Panc1 (cell line): ENCODE data around the gene GNB2. TPM values are rescaled to one million over a fixed set of nuclear protein-coding genes. Genes with fewer than 3 reads are reported as not detected.

Experiments
- ATAC-seq: fragments of 200-7000 bp; cut with Tn5 transposase; 2 replicates; pipeline ENCODE4 v1.9.1; 2020; ENCODE audit warnings: mild to moderate bottlenecking, moderate library complexity
- BruUV-seq: library from RNA; stranded (reverse); fragments of 400-500 nt; replicated peaks from 2 replicates; lab custom pipeline; 2021; lab: Mats Ljungman, UMichigan
- CTCF ChIA-PET: fragments of 300-600 bp; sonication (Branson Sonifier 250); formaldehyde crosslinking; loops from one replicate; lab custom pipeline; 2022; ENCODE audit warnings: antibody characterized with exemption; lab: Charles Lee
- POLR2A ChIA-PET: fragments of 300-600 bp; sonication (Branson Sonifier 250); formaldehyde crosslinking; loops from one replicate; lab custom pipeline; 2022; ENCODE audit warnings: antibody characterized with exemption; lab: Charles Lee
- DNase-seq: peaks from one replicate; pipeline ENCODE4 v3.0.0-alpha.2; 2010; ENCODE audit warnings: low read depth, low spot score
- H3K27ac ChIP-seq: 2 replicates; pipeline ENCODE4 v1.5.1; 2011; ENCODE audit warnings: mild to moderate bottlenecking, low read length, inconsistent platforms
- H3K27me3 ChIP-seq: fragments of 200-500 bp; sonication (Bioruptor generic); 2 replicates; pipeline ENCODE4 v1.6.0; 2014; ENCODE audit warnings: low read length, inconsistent platforms; ENCODE audit not compliant: control insufficient read depth, insufficient read depth
- H3K36me3 ChIP-seq: fragments of 200-500 bp; sonication (Bioruptor generic); 2 replicates; pipeline ENCODE4 v1.5.1; 2014; ENCODE audit warnings: inconsistent platforms, mild to moderate bottlenecking, low read length, moderate library complexity; ENCODE audit not compliant: control insufficient read depth, insufficient read depth
- H3K4me1 ChIP-seq: 2 replicates; pipeline ENCODE4 v1.5.1; 2011; ENCODE audit warnings: inconsistent platforms, mild to moderate bottlenecking, low read length, moderate library complexity; ENCODE audit not compliant: control insufficient read depth, insufficient read depth
- H3K4me3 ChIP-seq, 2 experiments: 2 replicates each; pipeline ENCODE4 v1.5.1; 2011 to 2012; ENCODE audit warnings: low read depth in 2 of 2, low read length in 2 of 2, mild to moderate bottlenecking in 2 of 2, inconsistent platforms in 1 of 2, moderate library complexity in 1 of 2
- H3K9me3 ChIP-seq: fragments of 200-500 bp; sonication (Bioruptor generic); 2 replicates; pipeline ENCODE4 v1.5.1; 2014; ENCODE audit warnings: low read depth, mild to moderate bottlenecking, inconsistent platforms, low read length, moderate library complexity; ENCODE audit not compliant: control insufficient read depth, insufficient read depth
- CTCF ChIP-seq: fragments of 450-650 bp; IDR thresholded peaks from 2 replicates; pipeline ENCODE4 v1.5.1; 2017; ENCODE audit warnings: mild to moderate bottlenecking
- POLR2AphosphoS5 ChIP-seq: IDR thresholded peaks from 2 replicates; pipeline ENCODE4 v1.6.1; 2012; ENCODE audit warnings: mild to moderate bottlenecking, low read depth, low read length, moderate library complexity
- REST ChIP-seq, 2 experiments: IDR thresholded peaks; 2 replicates each; pipeline ENCODE4 v1.6.1; 2011 to 2012; ENCODE audit warnings: low read depth in 2 of 2, control low read depth in 1 of 2, low read length in 1 of 2, mild to moderate bottlenecking in 1 of 2, moderate library complexity in 1 of 2; ENCODE audit not compliant: insufficient read depth in 1 of 2
- SIN3A ChIP-seq: IDR thresholded peaks from 2 replicates; pipeline ENCODE4 v1.6.1; 2012; ENCODE audit warnings: low read depth, mild to moderate bottlenecking, low read length, moderate library complexity, borderline replicate concordance; ENCODE audit not compliant: insufficient read depth
- TCF7L2 ChIP-seq: IDR thresholded peaks from 2 replicates; pipeline ENCODE4 v1.6.1; 2011; ENCODE audit warnings: mild to moderate bottlenecking, low read depth, low read length, inconsistent platforms
- in situ Hi-C: cut with HindIII; loops from 2 replicates; pipeline ENCODE4 v1.10.0; 2016; ENCODE audit warnings: low sequenced_read_pairs, low pct_unique_long_range_greater_than_20kb
- intact Hi-C: fragments of 100-400 bp; cut with micrococcal nuclease; formaldehyde crosslinking; loops from one replicate; pipeline ENCODE4 v1.10.0; 2022; ENCODE audit not compliant: unreplicated experiment
- total RNA-seq: library from RNA; stranded (reverse); gene quantifications from one replicate; pipeline ENCODE4 v1.2.1, GENCODE V29; 2021; ENCODE audit not compliant: unreplicated experiment

GNB2 gene
- total RNA-seq, 1 experiment from 2014 or later = 289 TPM

- ChIA-PET CTCF (interaction anchor here (0.6 kb wide), 1 partner anchor 214 kb away, joined by 6 read pairs; no protein-coding TSS in a partner anchor), POLR2A (interaction anchor here (0.6 to 0.7 kb wide), 4 partner anchors 20 to 99 kb away, joined by 3 to 18 read pairs (median 4); no protein-coding TSS in a partner anchor)
- in situ Hi-C loops (no loop called here), intact Hi-C loops (loop anchor here (10.0 kb wide), 1 partner anchor 48 kb away; no protein-coding TSS in a partner anchor)
- no TSS peak for BruUV-seq
- Histone ChIP-seq H3K9me3 (no peaks in the 10 kb centered on the region), H3K36me3 (no peaks in the 10 kb centered on the region), H3K27ac (no peak overlapping the region), H3K4me3 (no peak overlapping the region), H3K27me3 (no peaks in the 10 kb centered on the region), H3K4me1 (peaks cover 43% of the 10 kb centered on the region)
- TF ChIP-seq TCF7L2 = no peak
- TF ChIP-seq SIN3A = no peak
- TF ChIP-seq REST (IDR thresholded peaks at IDR 0.05; ENCODE audit: insufficient read depth in 1 of 2, low read depth in 2 of 2, low read length in 1 of 2) = no peak
- ATAC-seq (no peak), DNase-seq (no peak)
These were observed 9.6 kb downstream of the GNB2 start for GRCh38 chr7:100682991-100683658.

- ATAC-seq (no peak), DNase-seq (no peak)
- no peak overlapping the region for H3K27ac ChIP-seq
- no TSS peak for BruUV-seq
- no peak overlapping the region for H3K4me3 ChIP-seq
- POLR2A ChIA-PET = interaction anchor here (0.6 to 0.7 kb wide), 5 partner anchors 21 to 179 kb away, joined by 3 to 18 read pairs (median 4); no protein-coding TSS in a partner anchor
- no peaks in the 10 kb centered on the region for H3K36me3 ChIP-seq
- intact Hi-C loops = loop anchor here (10.0 kb wide), 1 partner anchor 49 kb away; no protein-coding TSS in a partner anchor
- in situ Hi-C loops = no loop called here
- TF ChIP-seq REST (IDR thresholded peaks at IDR 0.05; ENCODE audit: insufficient read depth in 1 of 2, low read depth in 2 of 2, low read length in 1 of 2) (no peak), SIN3A (no peak), TCF7L2 (no peak), POLR2AphosphoS5 (no peak), CTCF (no peak)
- no peaks in the 10 kb centered on the region for H3K9me3 ChIP-seq
- no peaks in the 10 kb centered on the region for H3K27me3 ChIP-seq
- peaks cover 35% of the 10 kb centered on the region for H3K4me1 ChIP-seq
- CTCF ChIA-PET = no interaction called here
These were observed 10.4 kb downstream of the GNB2 start for GRCh38 chr7:100683659-100684533.
